T-helper 17 cell (primary cell): Measurements from ENCODE around the gene P2RX6. TPM values are rescaled to one million over a fixed set of nuclear protein-coding genes. Genes with fewer than 3 reads are reported as not detected.
A peak's percentile ranks its signal among the peaks of the same experiment; 100 is the strongest.

Experiments used
- ATAC-seq: fragments of 150-1000 bp; cut with Tn5 transposase; 2 replicates; pipeline ENCODE4 v1.10.0; 2021; ENCODE audit warnings: mild to moderate bottlenecking, moderate library complexity
- DNase-seq, 3 donors: peaks; one replicate each; pipeline versions ENCODE4 v3.0.0 to v3.0.0-alpha.2; 2020 to 2021
- H3K9me3 ChIP-seq: one replicate; pipeline ENCODE4 v1.7.0; 2013; ENCODE audit warnings: low read length, mild to moderate bottlenecking; ENCODE audit not compliant: control insufficient read depth, poor library complexity, severe bottlenecking
- H3K27ac Mint-ChIP-seq: one replicate; pipeline ENCODE4 v1.8.0; 2022; ENCODE audit warnings: mild to moderate bottlenecking, moderate library complexity, mixed read lengths
- H3K27me3 Mint-ChIP-seq: one replicate; pipeline ENCODE4 v1.8.0; 2022; ENCODE audit warnings: mixed read lengths
- H3K36me3 Mint-ChIP-seq: one replicate; pipeline ENCODE4 v1.8.0; 2022; ENCODE audit warnings: low read depth, mixed read lengths
- H3K4me1 Mint-ChIP-seq: one replicate; pipeline ENCODE4 v1.8.0; 2022; ENCODE audit warnings: mild to moderate bottlenecking, mixed read lengths
- H3K4me3 Mint-ChIP-seq: one replicate; pipeline ENCODE4 v1.8.0; 2022; ENCODE audit warnings: mild to moderate bottlenecking, moderate library complexity, mixed read lengths
- total RNA-seq, 4 donors: library from RNA in 2 of 4; stranded (reverse) in 2 of 4; gene quantifications; one replicate each; pipeline ENCODE4 v1.2.3 and lab custom pipeline; 2022 to 2026

The P2RX6 gene
- total RNA-seq, 2 donors from 2014 or later: 0.39 to 1.0 TPM

DNA sequence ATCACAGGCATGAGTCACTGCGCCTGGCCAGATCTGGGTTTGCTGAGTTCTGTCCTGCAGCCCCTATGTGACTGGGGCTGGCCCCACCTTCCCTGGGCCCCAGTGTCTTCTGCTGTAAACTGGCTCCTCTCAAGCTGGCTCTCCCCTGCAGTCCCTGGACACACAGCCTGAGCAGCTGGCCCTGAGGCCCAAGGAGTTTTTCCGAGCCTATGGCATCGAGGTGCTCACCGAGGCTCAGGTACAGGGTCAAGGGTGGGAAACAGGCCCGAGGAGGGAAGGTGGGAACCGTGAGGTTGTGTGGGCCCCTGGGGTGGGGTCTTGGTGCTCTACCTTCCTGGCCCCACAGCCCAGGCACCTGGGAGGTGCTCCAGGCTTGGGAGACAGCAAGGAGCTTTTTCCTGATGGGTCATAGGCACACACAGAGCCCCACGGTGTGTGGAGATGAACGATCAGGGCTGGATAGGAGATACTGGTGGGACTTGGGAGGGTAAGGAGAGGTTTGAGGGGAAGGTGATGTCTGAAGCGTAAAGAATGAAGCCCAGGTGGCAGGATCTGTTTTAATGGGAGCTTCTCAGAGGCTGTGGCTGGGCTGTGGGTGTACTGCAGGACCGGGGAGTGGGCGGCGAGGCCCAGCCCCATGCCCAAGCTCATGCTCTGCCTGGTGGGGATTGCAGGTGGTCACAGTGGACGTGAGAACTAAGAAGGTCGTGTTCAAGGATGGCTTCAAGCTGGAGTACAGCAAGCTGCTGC, 39.2 kb upstream of the P2RX6 start:
- Mint-ChIP-seq H3K4me1 (peaks cover 17% of the 10 kb centered on the region), H3K27me3 (no peaks in the 10 kb centered on the region), H3K36me3 (peaks cover 2% of the 10 kb centered on the region), H3K27ac (no peak overlapping the region), H3K4me3 (no peak overlapping the region)
- ATAC-seq (no peak), DNase-seq (no peak)
- no peaks in the 10 kb centered on the region for H3K9me3 ChIP-seq

- H3K9me3 ChIP-seq: no peaks in the 10 kb centered on the region
- Mint-ChIP-seq H3K36me3 (peaks cover 2% of the 10 kb centered on the region), H3K4me3 (no peak overlapping the region), H3K27me3 (no peaks in the 10 kb centered on the region), H3K27ac (no peak overlapping the region), H3K4me1 (peaks cover 22% of the 10 kb centered on the region)
- ATAC-seq (no peak), DNase-seq (no peak)
Observed at GRCh38 chr22:20976291-20976877, 38.6 kb upstream of the P2RX6 start.

DNA sequence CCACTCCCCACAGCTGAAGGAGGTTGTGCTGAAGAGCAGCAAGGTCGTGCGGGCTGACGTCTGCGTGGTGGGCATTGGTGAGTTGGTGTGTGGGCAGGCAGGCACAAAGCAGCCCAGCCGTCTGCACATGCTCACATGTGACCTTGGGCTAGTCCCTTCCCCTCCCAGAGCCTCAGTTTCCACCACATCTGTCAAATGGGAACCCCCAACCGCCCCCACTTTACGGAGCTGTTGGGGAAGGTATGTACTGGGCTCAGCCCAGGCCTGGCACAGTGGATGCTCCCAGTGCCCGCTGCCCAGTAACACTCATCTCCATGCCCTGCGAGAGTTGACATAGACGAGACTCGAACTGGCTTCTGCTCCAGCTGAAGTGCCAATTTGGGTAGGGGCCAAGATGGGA, 37.9 kb upstream of the P2RX6 start:
- no peak for DNase-seq
- Mint-ChIP-seq H3K4me1 (peaks cover 24% of the 10 kb centered on the region), H3K27ac (no peak overlapping the region), H3K4me3 (no peak overlapping the region), H3K27me3 (no peaks in the 10 kb centered on the region), H3K36me3 (peaks cover 2% of the 10 kb centered on the region)
- ATAC-seq: no peak
- no peaks in the 10 kb centered on the region for H3K9me3 ChIP-seq

DNA sequence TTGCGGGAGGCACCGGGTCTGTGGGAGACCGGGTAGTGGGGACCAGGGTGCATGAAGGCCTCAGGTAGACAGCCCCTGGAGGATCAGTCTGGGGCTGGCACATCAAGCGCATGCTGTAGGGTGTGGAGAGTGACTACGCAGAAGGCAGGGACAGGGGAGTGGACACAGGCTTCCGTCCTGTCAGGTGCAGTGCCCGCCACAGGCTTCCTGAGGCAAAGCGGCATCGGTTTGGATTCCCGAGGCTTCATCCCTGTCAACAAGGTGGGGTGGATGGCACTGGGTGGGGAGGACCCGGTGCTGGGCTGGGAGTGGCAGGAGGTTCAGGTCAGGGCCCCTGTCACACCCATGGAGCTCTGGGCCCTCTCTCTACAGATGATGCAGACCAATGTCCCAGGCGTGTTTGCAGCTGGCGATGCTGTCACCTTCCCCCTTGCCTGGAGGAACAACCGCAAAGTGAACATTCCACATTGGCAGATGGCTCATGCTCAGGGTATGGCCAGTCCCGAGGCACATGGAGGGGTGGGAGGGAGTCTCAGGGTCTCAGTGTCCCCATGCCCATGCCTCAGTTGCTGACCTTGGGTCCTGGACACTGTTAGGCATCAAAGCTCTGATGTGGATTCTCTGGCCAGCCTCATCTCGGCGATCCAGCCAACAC, 37.3 kb upstream of the P2RX6 start:
- Mint-ChIP-seq H3K4me3 (no peak overlapping the region), H3K27me3 (no peaks in the 10 kb centered on the region), H3K4me1 (peaks cover 27% of the 10 kb centered on the region), H3K36me3 (peaks cover 4% of the 10 kb centered on the region), H3K27ac (no peak overlapping the region)
- no peaks in the 10 kb centered on the region for H3K9me3 ChIP-seq
- no peak for ATAC-seq
- no peak for DNase-seq

DNA sequence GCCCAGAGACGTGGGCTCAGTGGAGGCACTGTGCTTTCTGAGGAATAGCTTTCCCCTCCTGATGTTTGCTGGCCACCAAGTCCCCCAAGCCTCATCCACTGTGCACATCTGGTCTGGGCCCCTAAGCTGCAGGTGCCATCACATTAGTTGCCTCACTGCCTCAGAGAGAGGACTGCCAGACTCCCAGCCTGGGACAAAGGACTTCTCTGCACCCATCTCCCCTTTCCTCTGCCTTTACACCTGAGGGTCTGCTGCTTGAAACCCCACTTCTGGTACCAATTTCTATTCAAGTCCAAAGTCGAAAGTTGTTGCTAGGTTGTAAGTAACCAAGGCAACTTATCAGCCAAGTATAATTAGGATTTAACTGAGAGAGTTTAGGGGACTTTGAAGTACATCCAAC, 36.5 kb upstream of the P2RX6 start:
- H3K9me3 ChIP-seq: no peaks in the 10 kb centered on the region
- H3K27ac Mint-ChIP-seq: no peak overlapping the region
- H3K36me3 Mint-ChIP-seq: peaks cover 4% of the 10 kb centered on the region
- peaks cover 30% of the 10 kb centered on the region for H3K4me1 Mint-ChIP-seq
- no peak overlapping the region for H3K4me3 Mint-ChIP-seq
- no peak for ATAC-seq
- no peaks in the 10 kb centered on the region for H3K27me3 Mint-ChIP-seq
- no peak for DNase-seq

DNA sequence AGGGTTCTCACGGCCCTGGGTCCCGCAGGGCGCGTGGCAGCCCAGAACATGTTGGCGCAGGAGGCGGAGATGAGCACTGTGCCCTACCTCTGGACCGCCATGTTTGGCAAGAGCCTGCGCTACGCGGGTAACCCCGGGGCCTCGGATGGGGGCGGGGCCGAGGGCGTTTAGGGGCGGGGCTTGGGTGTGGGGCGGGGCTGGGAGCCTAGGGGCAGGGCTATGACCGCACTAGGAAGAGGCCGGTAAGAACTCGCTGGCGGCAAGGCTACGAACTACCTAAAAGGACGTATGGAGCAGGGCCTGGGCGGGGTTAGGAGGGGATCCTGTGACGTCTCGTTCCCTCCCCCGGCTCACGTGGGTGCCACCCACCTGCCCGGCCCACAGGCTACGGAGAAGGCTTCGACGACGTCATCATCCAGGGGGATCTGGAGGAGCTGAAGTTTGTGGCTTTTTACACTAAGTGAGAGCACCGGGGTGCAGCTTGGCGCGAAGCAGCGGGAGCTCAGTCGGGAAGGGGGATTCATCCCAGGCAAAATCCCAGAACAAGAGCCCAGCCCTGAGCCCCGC, 35.6 kb upstream of the P2RX6 start:
- Mint-ChIP-seq H3K27me3 (no peaks in the 10 kb centered on the region), H3K4me3 (peak overlapping the region; percentile 28), H3K27ac (peak overlapping the region; percentile 79), H3K4me1 (peaks cover 36% of the 10 kb centered on the region), H3K36me3 (peaks cover 4% of the 10 kb centered on the region)
- no peaks in the 10 kb centered on the region for H3K9me3 ChIP-seq
- peak; percentile 35 to 52 (median 43) for DNase-seq
- peak; percentile 77 for ATAC-seq

DNA sequence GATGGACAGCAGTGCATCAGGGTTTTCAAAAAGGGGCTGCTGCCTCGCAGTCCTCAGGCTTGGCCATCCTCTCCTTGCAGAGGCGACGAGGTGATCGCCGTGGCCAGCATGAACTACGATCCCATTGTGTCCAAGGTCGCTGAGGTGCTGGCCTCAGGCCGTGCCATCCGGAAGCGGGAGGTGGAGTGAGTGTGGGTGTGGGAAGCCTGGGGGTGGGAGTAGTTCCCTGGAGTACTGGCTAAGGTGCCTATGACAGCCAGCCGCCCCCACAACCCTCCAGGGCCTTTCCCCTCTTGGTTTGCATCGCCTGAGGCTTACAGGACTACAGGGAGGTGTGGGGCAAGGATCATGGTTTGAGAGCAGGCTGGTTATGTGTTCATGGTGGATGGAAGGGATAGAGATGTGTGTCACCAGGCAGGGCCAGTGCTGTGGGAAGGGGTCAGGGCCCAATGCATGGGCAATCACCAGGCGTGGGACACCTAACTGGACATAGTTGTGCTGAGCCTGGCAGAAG, 35.0 kb upstream of the P2RX6 start:
- H3K4me1 Mint-ChIP-seq: peaks cover 36% of the 10 kb centered on the region
- H3K27ac Mint-ChIP-seq: peak overlapping the region; percentile 79
- ATAC-seq (no peak), DNase-seq (no peak)
- no peaks in the 10 kb centered on the region for H3K27me3 Mint-ChIP-seq
- peak overlapping the region; percentile 45 for H3K4me3 Mint-ChIP-seq
- no peaks in the 10 kb centered on the region for H3K9me3 ChIP-seq
- peaks cover 4% of the 10 kb centered on the region for H3K36me3 Mint-ChIP-seq

DNA sequence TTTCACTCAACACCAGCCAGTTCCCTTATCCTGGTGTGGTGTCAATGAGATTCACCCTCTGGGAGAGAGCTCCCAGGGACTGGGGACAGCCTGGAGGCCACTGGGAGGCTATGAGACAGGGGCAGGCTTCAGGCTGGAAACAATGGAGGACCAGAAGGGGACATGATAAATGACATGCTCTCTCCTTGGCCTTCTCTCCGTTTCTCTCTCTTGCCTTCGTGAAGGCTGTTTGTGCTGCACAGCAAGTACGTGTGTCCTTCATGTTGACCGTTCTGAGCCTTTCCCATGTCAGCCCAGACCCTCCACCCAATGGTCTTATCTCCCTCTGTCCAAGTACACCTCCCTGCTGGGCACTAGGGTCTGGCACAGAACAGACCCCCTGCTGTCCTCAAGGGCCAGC, 34.4 kb upstream of the P2RX6 start:
- Mint-ChIP-seq H3K4me3 (peak overlapping the region; percentile 45), H3K27me3 (no peaks in the 10 kb centered on the region), H3K36me3 (peaks cover 4% of the 10 kb centered on the region), H3K27ac (peak overlapping the region; percentile 93), H3K4me1 (peaks cover 36% of the 10 kb centered on the region)
- no peaks in the 10 kb centered on the region for H3K9me3 ChIP-seq
- no peak for ATAC-seq
- DNase-seq: no peak

DNA sequence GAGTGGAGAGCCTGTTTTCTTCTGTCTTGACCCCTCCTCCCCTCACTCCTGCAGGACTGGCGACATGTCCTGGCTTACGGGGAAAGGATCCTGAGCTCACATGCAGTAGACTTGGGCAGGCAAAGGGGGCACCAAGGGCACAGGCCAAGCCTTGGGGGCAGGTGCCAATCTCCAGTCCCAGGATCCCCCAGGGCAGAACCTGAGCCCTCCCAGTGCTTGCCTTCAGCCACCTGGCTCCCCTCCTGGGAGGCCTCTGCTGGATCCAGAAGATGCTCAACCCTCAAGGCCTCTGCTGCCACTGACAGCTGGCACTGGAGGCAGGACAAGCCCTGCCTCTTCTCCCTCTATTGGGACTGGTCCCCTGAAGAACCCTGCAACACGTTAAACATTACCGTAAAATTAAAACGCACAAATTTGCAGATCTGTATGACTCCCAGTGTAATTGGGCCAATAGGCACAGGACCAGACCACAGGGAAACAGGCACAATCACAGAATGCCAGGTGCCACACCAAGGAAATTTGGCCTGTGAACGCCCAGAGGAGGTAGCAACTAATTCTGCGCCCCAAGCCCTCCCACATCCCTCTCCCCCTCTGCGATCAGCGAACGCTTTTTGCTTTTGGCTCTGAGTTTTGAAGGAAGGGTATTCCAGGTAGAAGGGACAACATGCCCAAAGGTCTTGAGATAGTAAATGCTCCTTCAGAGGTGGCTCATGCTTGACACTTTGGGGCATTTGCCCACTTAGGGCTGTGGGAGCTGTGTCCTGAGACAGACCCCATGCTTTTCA, 33.8 kb upstream of the P2RX6 start:
- no peaks in the 10 kb centered on the region for H3K27me3 Mint-ChIP-seq
- peak overlapping the region; percentile 93 for H3K27ac Mint-ChIP-seq
- peaks cover 33% of the 10 kb centered on the region for H3K4me1 Mint-ChIP-seq
- DNase-seq: no peak
- H3K36me3 Mint-ChIP-seq: peaks cover 2% of the 10 kb centered on the region
- no peak for ATAC-seq
- H3K9me3 ChIP-seq: no peaks in the 10 kb centered on the region
- H3K4me3 Mint-ChIP-seq: peak overlapping the region; percentile 98

- Mint-ChIP-seq H3K36me3 (peaks cover 7% of the 10 kb centered on the region), H3K4me1 (peaks cover 38% of the 10 kb centered on the region), H3K4me3 (peak within 1 kb of the TSS; percentile 98), H3K27me3 (no peaks in the 10 kb centered on the region), H3K27ac (peak within 1 kb of the TSS; percentile 93)
- no peaks in the 10 kb centered on the region for H3K9me3 ChIP-seq
- ATAC-seq: peak; percentile 82
- peak; percentile 43 to 50 (median 47) for DNase-seq
Observed at GRCh38 chr22:20981787-20982562, 33.0 kb upstream of the P2RX6 start, which contains the start of gene LZTR1. TSS of gene LZTR1 (plus strand) at chr22:20982297. CDS start at chr22:20982372, 75 bp downstream.

- H3K4me1 Mint-ChIP-seq: peaks cover 38% of the 10 kb centered on the region
- H3K4me3 Mint-ChIP-seq: peak overlapping the region; percentile 98
- H3K9me3 ChIP-seq: no peaks in the 10 kb centered on the region
- H3K27ac Mint-ChIP-seq: peak overlapping the region; percentile 93
- ATAC-seq: no peak
- peaks cover 7% of the 10 kb centered on the region for H3K36me3 Mint-ChIP-seq
- no peak for DNase-seq
- no peaks in the 10 kb centered on the region for H3K27me3 Mint-ChIP-seq
Observed at GRCh38 chr22:20982563-20982882, 32.4 kb upstream of the P2RX6 start.

DNA sequence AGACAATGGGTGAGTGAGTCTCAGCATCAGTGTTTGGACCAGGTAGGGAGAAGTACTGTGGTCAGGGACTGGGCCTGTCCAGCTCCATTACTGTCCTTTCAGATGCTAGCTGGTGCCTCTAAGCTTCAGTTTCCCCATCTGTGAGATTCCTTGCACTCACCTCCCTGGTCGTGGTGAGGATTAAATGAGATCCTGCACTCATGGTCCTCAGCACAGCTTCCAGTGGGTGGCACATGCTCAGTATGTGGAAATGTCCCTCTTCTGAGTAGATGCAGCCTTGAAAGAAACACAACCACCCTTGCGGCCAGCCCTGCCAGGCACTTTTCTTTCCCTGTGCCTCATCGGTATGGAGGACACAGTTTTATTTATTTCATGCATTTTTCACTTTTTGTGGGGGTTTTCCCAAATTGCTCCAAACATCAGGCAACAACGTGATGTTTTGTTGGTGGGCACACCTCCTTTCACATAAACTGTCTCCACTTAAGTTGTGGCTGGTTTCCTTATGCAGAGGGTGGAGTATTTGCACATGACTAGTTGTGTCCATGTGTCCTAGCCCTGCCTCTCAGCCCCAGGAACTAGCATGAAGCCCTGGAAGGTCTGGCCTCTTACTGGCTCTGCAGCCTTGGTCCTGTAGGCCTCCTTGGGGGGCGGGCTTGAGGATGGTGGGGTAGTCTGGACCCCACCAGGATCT, 31.7 kb upstream of the P2RX6 start:
- no peaks in the 10 kb centered on the region for H3K9me3 ChIP-seq
- H3K36me3 Mint-ChIP-seq: peaks cover 11% of the 10 kb centered on the region
- H3K4me1 Mint-ChIP-seq: peaks cover 40% of the 10 kb centered on the region
- no peaks in the 10 kb centered on the region for H3K27me3 Mint-ChIP-seq
- ATAC-seq (no peak), DNase-seq (no peak)
- peak overlapping the region; percentile 98 for H3K4me3 Mint-ChIP-seq
- peak overlapping the region; percentile 93 for H3K27ac Mint-ChIP-seq
